H9 (cell line): ENCODE data around the gene EPHB6. TPM values are rescaled to one million over a fixed set of nuclear protein-coding genes. Genes with fewer than 3 reads are reported as not detected.

Source experiments
- DNase-seq: peaks from one replicate; pipeline ENCODE4 v3.0.0-alpha.2; 2017
- H2AFZ ChIP-seq: one replicate; pipeline ENCODE4 v1.6.1; 2013; ENCODE audit warnings: mild to moderate bottlenecking, low read length, control low read depth, moderate library complexity
- H2AK5ac ChIP-seq: 2 replicates; pipeline ENCODE4 v1.6.1; 2013; ENCODE audit warnings: low read length, control low read depth, mixed read lengths; ENCODE audit not compliant: insufficient read length
- H2BK120ac ChIP-seq: one replicate; pipeline ENCODE4 v1.6.1; 2013; ENCODE audit warnings: low read depth, mild to moderate bottlenecking, low read length, control low read depth, inconsistent platforms; ENCODE audit not compliant: poor library complexity, severe bottlenecking
- H2BK12ac ChIP-seq: 2 replicates; pipeline ENCODE4 v1.6.1; 2013; ENCODE audit warnings: low read length, control low read depth, mixed read lengths, low read depth; ENCODE audit not compliant: insufficient read length
- H2BK15ac ChIP-seq: 2 replicates; pipeline ENCODE4 v1.6.1; 2013; ENCODE audit warnings: low read depth, low read length, control low read depth
- H2BK20ac ChIP-seq: one replicate; pipeline ENCODE4 v1.6.1; 2013; ENCODE audit warnings: low read depth, mild to moderate bottlenecking, low read length, control low read depth, inconsistent platforms; ENCODE audit not compliant: poor library complexity, severe bottlenecking
- H2BK5ac ChIP-seq: 2 replicates; pipeline ENCODE4 v1.6.1; 2013; ENCODE audit warnings: low read length, control low read depth, mixed read lengths; ENCODE audit not compliant: insufficient read length
- H3K14ac ChIP-seq: 2 replicates; pipeline ENCODE4 v1.6.1; 2013; ENCODE audit warnings: low read length, control low read depth; ENCODE audit not compliant: insufficient read depth
- H3K18ac ChIP-seq: 2 replicates; pipeline ENCODE4 v1.6.1; 2013; ENCODE audit warnings: low read depth, mild to moderate bottlenecking, mixed read lengths, low read length, control low read depth; ENCODE audit not compliant: insufficient read length
- H3K23ac ChIP-seq: 2 replicates; pipeline ENCODE4 v1.6.1; 2013; ENCODE audit warnings: low read length, control low read depth, mixed read lengths, low read depth; ENCODE audit not compliant: insufficient read length
- H3K23me2 ChIP-seq: 2 replicates; pipeline ENCODE4 v1.6.1; 2013; ENCODE audit warnings: low read depth, mild to moderate bottlenecking, mixed read lengths, low read length, control low read depth; ENCODE audit not compliant: insufficient read length, poor library complexity, severe bottlenecking
- H3K27ac ChIP-seq: 2 replicates; pipeline ENCODE4 v1.5.1; 2013; ENCODE audit warnings: low read length, control low read depth, mixed read lengths, low read depth; ENCODE audit not compliant: insufficient read length
- H3K27me3 ChIP-seq: 2 replicates; pipeline ENCODE4 v1.6.1; 2013; ENCODE audit warnings: low read length, control low read depth, inconsistent platforms; ENCODE audit not compliant: insufficient read depth
- H3K4ac ChIP-seq: 2 replicates; pipeline ENCODE4 v1.6.1; 2013; ENCODE audit warnings: low read depth, mild to moderate bottlenecking, control low read depth, inconsistent platforms, low read length, moderate library complexity
- H3K4me1 ChIP-seq: 2 replicates; pipeline ENCODE4 v1.6.1; 2013; ENCODE audit warnings: low read length, control low read depth, inconsistent platforms; ENCODE audit not compliant: insufficient read depth
- H3K4me2 ChIP-seq: 2 replicates; pipeline ENCODE4 v1.6.1; 2013; ENCODE audit warnings: low read length, control low read depth, mixed read lengths; ENCODE audit not compliant: insufficient read length, insufficient read depth
- H3K56ac ChIP-seq: 2 replicates; pipeline ENCODE4 v1.6.1; 2013; ENCODE audit warnings: low read depth, mild to moderate bottlenecking, mixed read lengths, low read length, control low read depth; ENCODE audit not compliant: insufficient read length
- H3K79me1 ChIP-seq: 2 replicates; pipeline ENCODE4 v1.6.1; 2013; ENCODE audit warnings: low read depth, mild to moderate bottlenecking, moderate library complexity, low read length, control low read depth, inconsistent platforms; ENCODE audit not compliant: insufficient read depth, poor library complexity, severe bottlenecking
- H3K79me2 ChIP-seq: 2 replicates; pipeline ENCODE4 v1.6.1; 2013; ENCODE audit warnings: low read length, control low read depth, inconsistent platforms; ENCODE audit not compliant: insufficient read depth
- H3K9ac ChIP-seq: 2 replicates; pipeline ENCODE4 v1.6.1; 2013; ENCODE audit warnings: low read length, control low read depth, mixed read lengths; ENCODE audit not compliant: insufficient read length; ENCODE audit errors: extremely low read depth
- H3K9me3 ChIP-seq: one replicate; pipeline ENCODE4 v1.6.1; 2013; ENCODE audit warnings: low read depth, low read length, inconsistent platforms; ENCODE audit not compliant: control insufficient read depth
- H3T11ph ChIP-seq: one replicate; pipeline ENCODE4 v1.6.1; 2013; ENCODE audit warnings: mild to moderate bottlenecking, low read length, control low read depth, inconsistent platforms
- H4K20me1 ChIP-seq: one replicate; pipeline ENCODE4 v1.6.1; 2013; ENCODE audit not compliant: control insufficient read depth, insufficient read length, insufficient read depth
- H4K5ac ChIP-seq: 2 replicates; pipeline ENCODE4 v1.6.1; 2013; ENCODE audit warnings: low read depth, mild to moderate bottlenecking, mixed read lengths, low read length, control low read depth; ENCODE audit not compliant: insufficient read length
- H4K8ac ChIP-seq: replicated peaks from 2 replicates; pipeline ENCODE4 v1.6.1; 2013; ENCODE audit warnings: low read length, control low read depth, mixed read lengths, low read depth; ENCODE audit not compliant: insufficient read length
- H4K91ac ChIP-seq: 2 replicates; pipeline ENCODE4 v1.6.1; 2013; ENCODE audit warnings: low read depth, mild to moderate bottlenecking, moderate library complexity, mixed read lengths, low read length, control low read depth; ENCODE audit not compliant: insufficient read length
- H3K27ac Mint-ChIP-seq, 3 experiments: 2 replicates in 2 of 3; 3 replicates in 1 of 3; pipeline ENCODE4 v1.8.0; 2020 to 2021; ENCODE audit warnings: mixed read lengths in 3 of 3, mild to moderate bottlenecking in 1 of 3, moderate library complexity in 1 of 3
- H3K27me3 Mint-ChIP-seq: 2 replicates; pipeline ENCODE4 v1.8.0; 2021; ENCODE audit warnings: low read depth, mild to moderate bottlenecking, moderate library complexity, mixed read lengths
- H3K36me3 Mint-ChIP-seq, 3 experiments: 2 replicates in 2 of 3; 3 replicates in 1 of 3; pipeline ENCODE4 v1.8.0; 2020 to 2021; ENCODE audit warnings: low read depth in 3 of 3, mixed read lengths in 3 of 3; ENCODE audit not compliant: insufficient read depth in 1 of 3
- H3K4me1 Mint-ChIP-seq, 2 experiments: 2 replicates each; pipeline ENCODE4 v1.8.0; 2020; ENCODE audit warnings: mixed read lengths in 2 of 2
- H3K4me3 Mint-ChIP-seq, 2 experiments: 2 replicates in 1 of 2; 3 replicates in 1 of 2; pipeline ENCODE4 v1.8.0; 2020 to 2021; ENCODE audit warnings: mild to moderate bottlenecking in 2 of 2, mixed read lengths in 2 of 2, moderate library complexity in 1 of 2
- H3K9me3 Mint-ChIP-seq, 2 experiments: 2 replicates in 1 of 2; 3 replicates in 1 of 2; pipeline ENCODE4 v1.8.0; 2020; ENCODE audit warnings: mild to moderate bottlenecking in 2 of 2, mixed read lengths in 2 of 2, moderate library complexity in 1 of 2
- CTCF ChIP-seq: fragments of 200-600 bp; sonication (generic); conservative IDR thresholded peaks from 3 replicates; pipeline ENCODE4 v1.8.0; 2021; ENCODE audit warnings: antibody characterized with exemption, mild to moderate bottlenecking
- WGBS: extraction: QIAGEN DNeasy Blood & Tissue Kit; methylation state at CpG from one replicate; pipeline ENCODE4 v1.1.7; 2013; ENCODE audit warnings: missing lambda C conversion rate, low lambda C conversion rate, mixed read lengths; ENCODE audit not compliant: insufficient read length; ENCODE audit errors: extremely low coverage; 5-methylcytosine and 5-hydroxymethylcytosine counted together
- total RNA-seq: library from RNA; stranded (reverse); gene quantifications from 2 replicates; pipeline ENCODE4 v1.2.1, GENCODE V29; 2021

EPHB6 gene
- total RNA-seq, 1 experiment from 2014 or later, result 9.7 TPM

DNA sequence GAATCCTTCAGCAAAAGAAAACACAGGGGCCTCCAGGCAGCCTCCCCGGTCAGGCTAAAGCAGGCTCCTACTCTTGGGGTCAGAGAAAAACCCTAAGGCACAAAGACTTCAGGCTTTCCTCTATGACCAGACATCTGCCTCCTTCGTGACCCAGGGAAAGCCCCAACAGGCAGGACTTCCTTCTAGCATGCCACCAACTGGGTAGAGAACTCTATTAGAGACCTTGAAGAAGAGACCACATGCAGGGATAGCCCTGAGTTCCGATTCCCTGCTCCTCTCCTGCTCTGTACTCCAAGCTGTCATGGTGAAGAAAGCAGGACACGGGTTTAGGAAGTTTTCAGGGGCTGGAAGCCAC, 29.4 kb downstream of the EPHB6 start:
- Histone ChIP-seq H2BK5ac (no peak overlapping the region), H3K23me2 (peaks cover 3% of the 10 kb centered on the region), H3K27ac (no peak overlapping the region), H3K9me3 (no peaks in the 10 kb centered on the region), H2AFZ (no peak overlapping the region), H4K8ac (no peak overlapping the region), H2BK15ac (no peak overlapping the region), H3K9ac (no peak overlapping the region), H4K20me1 (peaks cover 2% of the 10 kb centered on the region), H2AK5ac (no peak overlapping the region), H3K56ac (no peak overlapping the region), H4K91ac (no peak overlapping the region), H3K14ac (no peak overlapping the region), H2BK12ac (no peak overlapping the region), H3K4ac (no peak overlapping the region), H2BK20ac (no peak overlapping the region), H4K5ac (no peak overlapping the region), H3K79me1 (no peaks in the 10 kb centered on the region), H3K4me2 (no peak overlapping the region), H3K4me1 (no peaks in the 10 kb centered on the region; the same call in 1 of the 2 replicates), H3K79me2 (no peaks in the 10 kb centered on the region; the same call in 1 of the 2 replicates), H3K23ac (no peak overlapping the region), H3T11ph (no peak overlapping the region), H3K18ac (no peak overlapping the region), H2BK120ac (no peak overlapping the region), H3K27me3 (no peaks in the 10 kb centered on the region)
- H3K27ac Mint-ChIP-seq, result no peak overlapping the region
- H3K27me3 Mint-ChIP-seq, result peaks cover 13% of the 10 kb centered on the region; the same call in 1 of the 2 replicates
- DNase-seq, result peak; percentile 14
- WGBS, result no CpG with 5 or more reads among the region's 4 CpGs
- no peak overlapping the region for H3K4me3 Mint-ChIP-seq
- TF ChIP-seq CTCF, result no peak
- H3K4me1 Mint-ChIP-seq, result peaks cover 12 to 14% of the 10 kb centered on the region in 2 experiments
- no peaks in the 10 kb centered on the region; a peak in 1 of 5 replicates for H3K9me3 Mint-ChIP-seq
- H3K36me3 Mint-ChIP-seq, result peaks cover 0 to 2% (median 0%) of the 10 kb centered on the region in 3 experiments; a peak in 2 of 7 replicates
